Raji (cell line): ENCODE data around the gene CNTN2.

Experiments
- POLR2A ChIP-seq: IDR thresholded peaks from 2 replicates; pipeline ENCODE4 v1.6.1; 2011; ENCODE audit warnings: low read depth, low read length, control low read depth; ENCODE audit not compliant: insufficient read depth

Gene CNTN2

DNA sequence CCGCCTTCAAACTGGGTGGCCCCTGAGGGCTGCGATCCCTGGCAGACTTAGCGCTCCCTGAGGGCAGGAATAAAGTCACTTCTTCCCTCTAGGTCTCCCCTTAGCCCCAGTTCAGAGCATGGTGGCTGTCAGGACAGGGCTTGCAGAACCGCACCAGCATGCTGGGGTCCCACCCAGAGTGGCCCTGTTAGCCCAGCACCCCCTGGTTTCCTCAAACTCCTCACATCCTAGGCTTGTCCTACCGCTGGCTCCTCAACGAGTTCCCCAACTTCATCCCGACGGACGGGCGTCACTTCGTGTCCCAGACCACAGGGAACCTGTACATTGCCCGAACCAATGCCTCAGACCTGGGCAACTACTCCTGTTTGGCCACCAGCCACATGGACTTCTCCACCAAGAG lies 15.8 kb downstream of the CNTN2 start:
- no peak for TF ChIP-seq POLR2A

DNA sequence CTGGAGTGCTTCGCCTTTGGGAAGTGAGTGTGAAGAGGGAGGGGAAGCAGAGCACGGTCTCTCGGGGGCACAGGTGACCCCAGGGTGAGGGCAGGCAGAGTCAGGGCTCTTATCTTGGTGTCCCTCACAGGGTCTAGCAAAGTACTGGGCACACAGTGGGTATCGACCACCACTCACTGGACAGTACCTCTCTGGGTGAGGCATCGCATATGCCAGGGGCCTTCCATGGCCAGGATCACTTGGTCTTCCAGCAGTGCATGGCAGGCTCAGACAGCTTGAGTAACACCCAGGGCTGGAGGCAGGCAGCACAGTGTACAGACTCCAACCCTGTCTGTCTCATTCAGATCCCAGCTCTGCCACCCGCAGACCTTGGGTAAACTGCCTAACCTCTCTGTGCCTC lies 16.6 kb downstream of the CNTN2 start:
- TF ChIP-seq POLR2A, result no peak

DNA sequence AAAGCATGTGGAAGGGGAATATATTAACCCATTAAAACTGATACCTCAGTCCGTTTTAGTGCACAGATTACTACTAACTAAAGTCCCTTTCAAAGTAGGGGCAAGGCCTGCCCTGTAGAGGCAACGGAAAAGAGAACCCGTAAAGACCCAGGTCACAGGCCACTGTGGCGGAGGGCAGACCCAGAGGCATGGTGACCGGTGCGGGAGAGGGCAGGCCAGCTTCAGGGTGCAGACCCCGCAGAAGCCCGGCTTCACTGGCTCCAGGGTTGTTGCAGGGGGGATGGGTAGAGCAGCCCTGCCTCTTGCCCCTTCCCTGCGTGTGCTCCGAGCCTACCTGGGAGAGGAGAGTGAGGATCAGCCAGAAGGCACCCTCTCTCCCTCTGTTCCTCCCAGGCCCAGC lies 17.7 kb downstream of the CNTN2 start:
- no peak for TF ChIP-seq POLR2A

DNA sequence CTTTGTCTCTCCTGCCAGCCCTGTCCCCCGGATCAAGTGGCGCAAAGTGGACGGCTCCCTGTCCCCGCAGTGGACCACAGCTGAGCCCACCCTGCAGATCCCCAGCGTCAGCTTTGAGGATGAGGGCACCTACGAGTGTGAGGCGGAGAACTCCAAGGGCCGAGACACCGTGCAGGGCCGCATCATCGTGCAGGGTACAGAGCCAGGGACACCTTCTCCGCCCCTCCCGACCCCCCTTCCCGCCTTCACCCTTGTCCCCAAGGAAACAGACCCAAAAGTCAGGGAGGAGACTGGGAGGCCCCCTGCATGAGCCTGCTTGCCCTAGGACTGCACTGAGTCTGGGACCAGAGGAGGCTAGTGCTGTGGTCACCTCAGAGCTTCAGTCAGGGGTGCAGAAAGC lies 18.2 kb downstream of the CNTN2 start:
- TF ChIP-seq POLR2A, result no peak

DNA sequence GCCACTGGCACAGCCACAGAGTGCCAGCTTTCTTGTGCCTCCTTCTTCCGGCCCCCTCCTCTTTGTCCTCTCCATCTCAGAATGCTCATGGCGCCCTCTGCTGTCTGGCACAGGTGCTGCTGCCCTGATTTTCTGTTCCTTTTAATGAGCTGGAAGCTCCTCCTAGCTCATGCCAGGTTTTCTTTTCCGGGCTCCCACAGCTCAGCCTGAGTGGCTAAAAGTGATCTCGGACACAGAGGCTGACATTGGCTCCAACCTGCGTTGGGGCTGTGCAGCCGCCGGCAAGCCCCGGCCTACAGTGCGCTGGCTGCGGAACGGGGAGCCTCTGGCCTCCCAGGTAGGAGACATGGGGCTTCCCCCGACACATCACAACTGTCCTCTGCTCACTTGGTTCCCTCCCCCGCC lies 18.7 kb downstream of the CNTN2 start:
- TF ChIP-seq POLR2A, result no peak

DNA sequence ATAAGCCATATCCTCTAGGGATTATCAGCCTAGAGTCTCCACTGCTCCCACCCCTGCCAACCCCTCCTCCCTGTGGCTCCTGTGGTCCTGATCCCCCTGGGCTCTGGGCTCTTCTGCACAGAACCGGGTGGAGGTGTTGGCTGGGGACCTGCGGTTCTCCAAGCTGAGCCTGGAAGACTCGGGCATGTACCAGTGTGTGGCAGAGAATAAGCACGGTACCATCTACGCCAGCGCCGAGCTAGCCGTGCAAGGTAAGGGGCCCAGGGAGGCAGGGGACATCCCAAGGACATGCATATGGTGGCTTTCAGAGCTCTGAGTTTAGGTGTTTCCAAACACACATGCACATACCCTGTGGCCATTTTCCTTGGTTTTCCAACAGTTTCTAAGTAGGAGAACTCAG lies 19.3 kb downstream of the CNTN2 start:
- no peak for TF ChIP-seq POLR2A

DNA sequence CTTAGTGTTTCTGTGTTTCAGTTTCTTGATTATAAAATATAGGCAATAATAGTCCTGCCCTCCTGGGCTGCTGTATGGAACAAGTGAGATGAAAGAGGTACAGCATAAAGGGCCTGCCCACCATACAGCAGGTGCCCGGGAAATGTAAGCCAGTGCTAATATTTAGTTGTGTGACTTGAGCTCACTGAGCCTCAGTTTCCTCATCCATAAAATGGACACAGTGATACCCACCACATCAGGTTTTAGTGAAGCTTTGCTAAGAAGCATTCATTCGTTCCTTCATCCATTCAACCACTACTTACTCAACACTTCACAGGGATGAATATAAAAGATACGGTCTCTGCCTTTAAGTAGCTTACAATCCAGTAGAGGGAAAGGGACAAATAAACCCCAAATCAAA lies 19.9 kb downstream of the CNTN2 start:
- TF ChIP-seq POLR2A, result no peak

DNA sequence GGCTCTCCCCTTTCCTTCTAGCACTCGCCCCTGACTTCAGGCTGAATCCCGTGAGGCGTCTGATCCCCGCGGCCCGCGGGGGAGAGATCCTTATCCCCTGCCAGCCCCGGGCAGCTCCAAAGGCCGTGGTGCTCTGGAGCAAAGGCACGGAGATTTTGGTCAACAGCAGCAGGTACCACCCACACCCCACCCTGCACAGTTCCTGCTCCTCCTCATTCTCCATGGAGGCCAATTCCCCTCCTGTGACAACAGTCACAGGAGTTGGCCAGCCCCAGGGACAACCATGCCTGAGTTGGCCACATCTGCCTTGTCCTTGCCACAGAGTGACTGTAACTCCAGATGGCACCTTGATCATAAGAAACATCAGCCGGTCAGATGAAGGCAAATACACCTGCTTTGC lies 21.3 kb downstream of the CNTN2 start:
- TF ChIP-seq POLR2A, result no peak

DNA sequence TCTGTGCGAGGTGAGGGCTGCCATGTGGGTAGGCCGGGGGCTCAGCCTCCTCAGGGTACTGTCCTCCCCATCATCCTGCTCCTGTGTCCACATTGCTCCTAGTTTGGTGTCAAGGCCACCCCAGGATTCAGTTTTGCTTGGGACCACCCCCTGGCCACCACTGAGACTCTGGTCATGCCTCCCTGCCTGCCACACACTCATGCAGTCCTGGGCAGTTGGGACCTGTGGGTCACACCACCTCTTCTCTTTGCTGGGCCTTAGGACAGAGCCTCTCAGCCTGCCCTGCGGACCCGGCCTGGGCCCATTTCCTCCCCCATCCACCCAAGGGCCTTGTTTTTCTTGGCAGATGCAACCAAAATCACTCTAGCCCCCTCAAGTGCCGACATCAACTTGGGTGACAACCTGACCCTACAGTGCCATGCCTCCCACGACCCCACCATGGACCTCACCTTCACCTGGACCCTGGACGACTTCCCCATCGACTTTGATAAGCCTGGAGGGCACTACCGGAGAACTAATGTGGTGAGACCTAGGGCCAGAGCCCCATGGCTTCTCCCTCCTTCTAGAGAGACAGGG lies 21.8 kb downstream of the CNTN2 start:
- no peak for TF ChIP-seq POLR2A

DNA sequence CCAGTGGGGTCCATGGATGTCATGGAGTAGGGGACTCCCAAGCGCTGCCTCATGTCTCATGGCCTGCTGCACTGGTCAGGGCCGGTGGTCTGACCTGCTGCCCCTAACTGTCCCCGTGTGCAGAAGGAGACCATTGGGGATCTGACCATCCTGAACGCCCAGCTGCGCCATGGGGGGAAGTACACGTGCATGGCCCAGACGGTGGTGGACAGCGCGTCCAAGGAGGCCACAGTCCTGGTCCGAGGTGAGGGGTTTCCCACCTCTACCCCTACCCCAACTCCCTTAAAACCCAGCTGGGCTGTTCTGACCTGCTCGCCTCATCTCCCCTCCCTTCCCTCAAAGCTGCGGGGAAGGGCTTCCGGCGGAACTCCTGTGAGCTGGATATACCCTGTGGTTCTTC lies 22.7 kb downstream of the CNTN2 start:
- TF ChIP-seq POLR2A, result no peak

DNA sequence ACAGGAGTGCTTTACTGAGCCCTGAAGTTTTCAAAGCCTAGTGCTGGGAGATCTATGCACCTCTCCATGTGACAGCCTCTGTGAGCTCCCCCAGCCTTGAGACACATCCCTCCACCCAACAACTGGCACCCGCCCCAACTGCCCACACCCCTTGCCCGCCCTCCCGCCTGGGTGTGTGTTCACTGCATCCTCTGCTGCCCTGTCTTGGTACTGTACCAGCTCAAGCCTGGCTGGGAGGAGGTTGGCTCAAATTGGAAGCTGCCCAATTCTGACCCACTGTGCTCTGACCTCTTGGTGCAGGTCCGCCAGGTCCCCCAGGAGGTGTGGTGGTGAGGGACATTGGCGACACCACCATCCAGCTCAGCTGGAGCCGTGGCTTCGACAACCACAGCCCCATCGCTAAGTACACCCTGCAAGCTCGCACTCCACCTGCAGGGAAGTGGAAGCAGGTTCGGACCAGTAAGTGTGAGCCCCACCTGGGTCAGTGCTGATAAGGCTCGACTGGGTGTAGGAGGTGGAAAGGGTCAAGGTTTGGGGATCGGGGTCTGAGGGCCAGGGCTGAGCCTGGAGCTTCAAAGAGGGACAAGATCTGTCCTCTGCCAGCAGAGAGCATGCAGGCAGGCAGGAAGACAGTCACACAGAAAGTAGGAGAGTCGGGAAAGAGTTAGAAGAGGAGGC lies 23.3 kb downstream of the CNTN2 start:
- no peak for TF ChIP-seq POLR2A

DNA sequence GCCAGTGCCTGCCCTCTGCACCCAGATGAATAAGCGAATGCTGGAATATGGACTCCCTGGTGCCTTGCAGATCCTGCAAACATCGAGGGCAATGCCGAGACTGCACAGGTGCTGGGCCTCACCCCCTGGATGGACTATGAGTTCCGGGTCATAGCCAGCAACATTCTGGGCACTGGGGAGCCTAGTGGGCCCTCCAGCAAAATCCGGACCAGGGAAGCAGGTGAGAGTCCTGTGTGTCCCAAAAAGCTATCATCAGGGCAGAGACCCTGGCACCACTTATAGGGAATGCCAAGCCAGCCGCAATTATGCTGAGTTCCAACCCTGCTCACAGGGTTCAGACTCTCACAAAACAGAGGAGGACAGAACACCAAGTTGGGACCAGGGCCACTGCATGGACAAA lies 24.0 kb downstream of the CNTN2 start:
- TF ChIP-seq POLR2A, result no peak

DNA sequence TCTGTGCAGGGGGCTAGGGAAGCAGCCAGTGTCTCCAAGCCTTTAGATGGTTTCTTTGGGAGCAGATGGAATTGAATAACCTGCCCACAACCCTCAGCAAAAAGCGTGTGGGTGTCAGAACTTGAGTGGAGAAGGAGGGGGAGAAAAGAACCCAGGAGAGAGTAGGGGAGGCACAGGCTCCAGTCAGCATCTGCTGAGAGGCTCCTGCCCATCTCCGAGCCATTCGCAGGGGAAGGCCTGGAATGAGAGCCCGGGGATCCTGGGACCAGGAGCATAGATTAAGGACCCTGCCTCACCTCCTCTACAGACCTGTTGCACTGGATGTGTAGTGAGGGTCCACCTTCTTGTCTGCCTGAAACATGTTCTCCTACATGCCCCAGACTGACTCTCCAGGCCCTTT lies 25.0 kb downstream of the CNTN2 start:
- TF ChIP-seq POLR2A, result no peak

DNA sequence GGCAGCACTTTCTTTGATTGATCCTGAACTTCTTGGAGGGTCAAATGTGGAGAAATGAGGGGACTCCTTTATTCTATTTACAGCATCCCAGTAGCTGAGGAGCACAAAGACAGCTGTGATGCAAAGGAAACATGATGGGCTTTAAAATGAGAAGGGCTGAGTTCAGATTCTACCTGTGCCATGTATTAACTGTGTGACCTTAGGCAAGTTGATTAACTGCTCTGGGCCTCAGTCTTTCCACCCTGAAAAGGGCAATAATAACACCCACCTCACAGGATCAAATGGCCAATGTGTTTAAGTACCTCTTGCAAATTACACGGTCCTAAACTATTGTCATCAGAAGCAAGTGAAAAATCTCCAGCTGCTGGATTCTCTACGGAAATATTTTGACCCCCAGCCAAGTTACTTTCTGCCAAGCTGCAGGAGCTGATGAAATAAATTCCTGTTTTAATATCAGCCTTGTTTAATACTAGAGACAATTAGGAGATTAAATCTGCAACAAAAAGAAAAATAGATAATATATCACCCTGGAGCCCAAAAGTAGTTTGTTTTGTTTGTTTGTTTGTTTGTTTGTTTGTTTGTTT lies 25.5 kb downstream of the CNTN2 start:
- TF ChIP-seq POLR2A, result no peak

DNA sequence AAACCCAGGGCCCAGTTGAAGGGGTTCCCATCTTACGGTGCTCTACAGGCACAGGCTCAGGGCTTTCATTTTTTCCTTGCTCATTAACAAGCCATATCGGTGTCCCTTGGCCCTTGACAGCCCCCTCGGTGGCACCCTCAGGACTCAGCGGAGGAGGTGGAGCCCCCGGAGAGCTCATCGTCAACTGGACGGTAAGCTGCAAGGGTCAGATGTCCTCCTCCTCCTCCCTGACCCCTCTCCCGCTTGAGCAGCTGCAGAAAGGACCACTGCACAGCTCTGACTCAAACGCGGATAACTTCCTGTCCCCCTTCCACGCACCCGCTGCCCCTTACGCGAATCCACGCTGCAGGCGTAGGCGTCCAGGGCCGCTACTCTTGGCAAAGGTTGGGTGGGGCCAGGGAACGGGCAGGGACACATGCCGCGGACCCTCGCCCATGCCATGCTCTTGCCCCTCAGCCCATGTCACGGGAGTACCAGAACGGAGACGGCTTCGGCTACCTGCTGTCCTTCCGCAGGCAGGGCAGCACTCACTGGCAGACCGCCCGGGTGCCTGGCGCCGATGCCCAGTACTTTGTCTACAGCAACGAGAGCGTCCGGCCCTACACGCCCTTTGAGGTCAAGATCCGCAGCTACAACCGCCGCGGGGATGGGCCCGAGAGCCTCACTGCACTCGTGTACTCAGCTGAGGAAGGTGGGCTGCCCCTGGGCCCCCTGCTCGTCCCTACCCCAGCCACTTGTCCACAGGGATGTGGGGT lies 26.5 kb downstream of the CNTN2 start:
- TF ChIP-seq POLR2A, result no peak

DNA sequence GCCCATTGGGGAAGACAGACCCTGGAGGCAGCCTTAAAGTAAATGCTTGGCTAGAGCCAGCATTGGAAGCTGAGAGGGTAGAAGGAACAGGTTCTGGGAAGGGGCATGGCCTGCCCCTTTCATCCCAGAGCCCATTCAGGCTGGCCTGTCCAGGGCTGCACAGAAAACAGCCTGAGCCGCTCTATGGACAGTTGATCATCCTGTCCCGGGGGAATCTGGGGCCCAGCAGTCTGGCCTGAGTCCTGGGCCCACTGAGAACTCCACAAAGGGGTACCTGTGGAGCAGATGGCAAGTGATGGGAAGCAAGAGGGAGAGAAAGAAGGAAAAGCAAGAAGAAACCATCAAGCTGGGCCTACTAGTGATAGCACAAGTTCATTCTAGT lies 28.0 kb downstream of the CNTN2 start:
- TF ChIP-seq POLR2A, result no peak
